ENCODE results near the gene AQP3.

AQP3 gene

DNA sequence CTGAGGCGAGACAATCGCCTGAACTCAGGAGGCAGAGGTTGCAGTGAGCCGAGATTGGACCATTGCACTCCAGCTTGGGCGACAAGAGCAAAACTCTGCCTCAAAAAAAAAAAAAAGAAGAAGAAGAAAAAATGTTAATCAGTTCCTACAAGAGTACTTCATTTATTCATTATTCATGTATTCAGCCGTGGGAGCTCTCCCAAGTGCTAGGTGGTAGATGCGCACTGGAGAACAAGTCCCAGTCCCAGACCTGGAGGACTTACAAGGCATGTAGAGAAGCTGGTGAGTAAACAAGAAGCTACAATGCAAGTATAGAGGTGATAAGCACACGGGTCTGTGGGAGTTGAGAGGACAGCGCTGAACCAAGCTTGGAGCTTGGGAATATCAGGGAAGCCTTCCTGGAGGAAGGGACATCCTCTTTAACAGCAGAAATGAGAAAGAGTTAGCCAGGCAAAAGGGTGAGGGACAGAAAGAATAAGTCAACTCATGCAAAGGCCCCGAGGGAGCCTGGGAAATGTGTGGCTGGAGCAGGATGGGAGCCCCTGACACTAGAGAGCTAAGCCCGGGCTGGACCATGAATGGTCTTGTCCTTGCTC, 27.6 kb downstream of the AQP3 start:
- Histone ChIP-seq H3K9me2 (replicated peaks; ENCODE audit: insufficient read depth, low read length) (no peaks in the 10 kb centered on the region), H3K27ac (ENCODE audit: low read depth, low read length) (no peak overlapping the region), H3K9ac (ENCODE audit: low read length) (no peak overlapping the region), H3K4me3 (ENCODE audit: insufficient read depth, low read length, poor library complexity, severe bottlenecking) (no peak overlapping the region), H3K27me3 (ENCODE audit: low read length) (no peaks in the 10 kb centered on the region), H3K9me3 (ENCODE audit: insufficient read depth, low read length) (no peaks in the 10 kb centered on the region), H3K36me3 (ENCODE audit: low read length) (no peaks in the 10 kb centered on the region), H3K4me2 (ENCODE audit: low read depth, low read length, poor library complexity, severe bottlenecking) (no peak overlapping the region), H3F3A (ENCODE audit: insufficient read depth) (no peaks in the 10 kb centered on the region), H4K20me1 (ENCODE audit: low read depth, low read length) (no peaks in the 10 kb centered on the region), H3K79me2 (ENCODE audit: insufficient read depth, low read length) (no peaks in the 10 kb centered on the region), H2AFZ (ENCODE audit: low read depth, low read length, severe bottlenecking) (no peak overlapping the region)
- TF ChIP-seq EZH2phosphoT487 (conservative IDR thresholded peaks at IDR 0.05; ENCODE audit: low read length) = no peak
- TF ChIP-seq, protein P1, sequence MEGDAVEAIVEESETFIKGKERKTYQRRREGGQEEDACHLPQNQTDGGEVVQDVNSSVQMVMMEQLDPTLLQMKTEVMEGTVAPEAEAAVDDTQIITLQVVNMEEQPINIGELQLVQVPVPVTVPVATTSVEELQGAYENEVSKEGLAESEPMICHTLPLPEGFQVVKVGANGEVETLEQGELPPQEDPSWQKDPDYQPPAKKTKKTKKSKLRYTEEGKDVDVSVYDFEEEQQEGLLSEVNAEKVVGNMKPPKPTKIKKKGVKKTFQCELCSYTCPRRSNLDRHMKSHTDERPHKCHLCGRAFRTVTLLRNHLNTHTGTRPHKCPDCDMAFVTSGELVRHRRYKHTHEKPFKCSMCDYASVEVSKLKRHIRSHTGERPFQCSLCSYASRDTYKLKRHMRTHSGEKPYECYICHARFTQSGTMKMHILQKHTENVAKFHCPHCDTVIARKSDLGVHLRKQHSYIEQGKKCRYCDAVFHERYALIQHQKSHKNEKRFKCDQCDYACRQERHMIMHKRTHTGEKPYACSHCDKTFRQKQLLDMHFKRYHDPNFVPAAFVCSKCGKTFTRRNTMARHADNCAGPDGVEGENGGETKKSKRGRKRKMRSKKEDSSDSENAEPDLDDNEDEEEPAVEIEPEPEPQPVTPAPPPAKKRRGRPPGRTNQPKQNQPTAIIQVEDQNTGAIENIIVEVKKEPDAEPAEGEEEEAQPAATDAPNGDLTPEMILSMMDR (IDR thresholded peaks at IDR 0.05; ENCODE audit: insufficient read depth, low read length, poor library complexity, severe bottlenecking) = no peak

DNA sequence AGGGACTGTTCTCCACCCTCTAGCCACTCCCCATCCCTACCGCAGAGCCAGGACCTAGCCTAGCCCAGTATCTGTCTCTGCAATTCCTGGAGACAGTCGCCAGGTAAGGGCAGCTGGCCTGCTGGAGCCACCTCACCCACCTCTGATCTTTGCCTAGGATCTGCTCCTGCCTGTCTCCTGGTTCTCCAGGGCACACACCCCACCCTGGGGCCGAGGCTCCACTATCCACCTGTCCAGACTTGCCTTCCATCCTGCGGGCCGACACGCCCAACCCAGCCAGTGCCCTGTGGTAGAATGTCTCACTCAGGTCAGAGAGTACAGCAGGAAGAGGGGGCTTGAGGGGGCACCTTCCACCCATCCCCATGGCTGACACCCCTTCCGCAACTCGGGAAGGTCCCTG, 29.3 kb downstream of the AQP3 start:
- H3K79me2 ChIP-seq (ENCODE audit: insufficient read depth, low read length) = no peaks in the 10 kb centered on the region
- H3K9ac ChIP-seq (ENCODE audit: low read length) = no peak overlapping the region
- no peak for TF ChIP-seq EZH2phosphoT487 (conservative IDR thresholded peaks at IDR 0.05; ENCODE audit: low read length)
- TF ChIP-seq, protein P1 (IDR thresholded peaks at IDR 0.05; ENCODE audit: insufficient read depth, low read length, poor library complexity, severe bottlenecking) = no peak
- no peak overlapping the region for H3K27ac ChIP-seq (ENCODE audit: low read depth, low read length)
- no peak overlapping the region for H2AFZ ChIP-seq (ENCODE audit: low read depth, low read length, severe bottlenecking)
- H3K4me3 ChIP-seq (ENCODE audit: insufficient read depth, low read length, poor library complexity, severe bottlenecking) = no peak overlapping the region
- H3F3A ChIP-seq (ENCODE audit: insufficient read depth) = no peaks in the 10 kb centered on the region
- no peaks in the 10 kb centered on the region for H4K20me1 ChIP-seq (ENCODE audit: low read depth, low read length)
- H3K9me3 ChIP-seq (ENCODE audit: insufficient read depth, low read length) = no peaks in the 10 kb centered on the region
- H3K27me3 ChIP-seq (ENCODE audit: low read length) = no peaks in the 10 kb centered on the region
- H3K36me3 ChIP-seq (ENCODE audit: low read length) = no peaks in the 10 kb centered on the region
- H3K4me2 ChIP-seq (ENCODE audit: low read depth, low read length, poor library complexity, severe bottlenecking) = no peak overlapping the region
- no peaks in the 10 kb centered on the region for H3K9me2 ChIP-seq (replicated peaks; ENCODE audit: insufficient read depth, low read length)

DNA sequence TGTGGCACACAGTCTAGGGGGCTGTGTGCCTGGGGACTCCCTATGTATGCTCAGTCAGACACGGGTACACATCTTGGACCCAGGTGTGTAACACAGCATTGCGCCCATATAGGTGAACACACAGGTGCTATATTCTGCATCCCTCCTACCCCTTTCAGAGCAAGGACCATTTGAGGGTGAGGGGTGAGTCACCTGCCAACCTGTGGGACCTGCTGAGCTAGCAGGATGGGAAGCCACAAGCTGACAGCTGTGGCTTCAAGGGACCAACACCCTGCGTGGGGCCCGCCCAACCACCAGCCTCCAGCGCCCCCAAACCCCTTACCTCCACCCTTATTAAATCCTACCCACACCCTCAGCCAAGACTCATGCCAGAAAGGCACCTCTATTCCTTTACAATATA, 30.4 kb downstream of the AQP3 start:
- no peak overlapping the region for H2AFZ ChIP-seq (ENCODE audit: low read depth, low read length, severe bottlenecking)
- H3K27ac ChIP-seq (ENCODE audit: low read depth, low read length) = no peak overlapping the region
- H3K36me3 ChIP-seq (ENCODE audit: low read length) = no peaks in the 10 kb centered on the region
- no peaks in the 10 kb centered on the region for H4K20me1 ChIP-seq (ENCODE audit: low read depth, low read length)
- no peaks in the 10 kb centered on the region for H3K9me2 ChIP-seq (replicated peaks; ENCODE audit: insufficient read depth, low read length)
- H3F3A ChIP-seq (ENCODE audit: insufficient read depth) = no peaks in the 10 kb centered on the region
- no peaks in the 10 kb centered on the region for H3K79me2 ChIP-seq (ENCODE audit: insufficient read depth, low read length)
- no peak overlapping the region for H3K4me2 ChIP-seq (ENCODE audit: low read depth, low read length, poor library complexity, severe bottlenecking)
- no peaks in the 10 kb centered on the region for H3K27me3 ChIP-seq (ENCODE audit: low read length)
- H3K9me3 ChIP-seq (ENCODE audit: insufficient read depth, low read length) = no peaks in the 10 kb centered on the region
- H3K4me3 ChIP-seq (ENCODE audit: insufficient read depth, low read length, poor library complexity, severe bottlenecking) = no peak overlapping the region
- TF ChIP-seq EZH2phosphoT487 (conservative IDR thresholded peaks at IDR 0.05; ENCODE audit: low read length) = no peak
- TF ChIP-seq, protein P1 (IDR thresholded peaks at IDR 0.05; ENCODE audit: insufficient read depth, low read length, poor library complexity, severe bottlenecking) = no peak
- no peak overlapping the region for H3K9ac ChIP-seq (ENCODE audit: low read length)
